Lower lobe of right lung (tissue), 2 donors: Measurements from ENCODE around the gene CRHBP. TPM values are rescaled to one million over a fixed set of nuclear protein-coding genes. Genes with fewer than 3 reads are reported as not detected.

Source experiments
- ATAC-seq, 2 donors: fragments of 200-7000 bp; cut with Tn5 transposase; one replicate each; pipeline ENCODE4 v1.9.1; 2020 to 2022; ENCODE audit warnings: mild to moderate bottlenecking in 2 of 2, moderate library complexity in 2 of 2
- DNase-seq: peaks from one replicate; pipeline ENCODE4 v3.0.0-alpha.2; 2020
- H3K27ac ChIP-seq: fragments of 200-600 bp; one replicate; pipeline ENCODE4 v1.8.0; 2022
- H3K27me3 ChIP-seq: fragments of 200-600 bp; one replicate; pipeline ENCODE4 v1.8.0; 2022; ENCODE audit warnings: low read depth
- H3K36me3 ChIP-seq: fragments of 200-600 bp; one replicate; pipeline ENCODE4 v1.8.0; 2022; ENCODE audit warnings: mild to moderate bottlenecking
- H3K4me1 ChIP-seq: fragments of 200-600 bp; one replicate; pipeline ENCODE4 v1.8.0; 2022
- H3K4me3 ChIP-seq: fragments of 200-600 bp; one replicate; pipeline ENCODE4 v1.8.0; 2022; ENCODE audit warnings: mild to moderate bottlenecking
- H3K9me3 ChIP-seq: fragments of 200-600 bp; one replicate; pipeline ENCODE4 v1.8.0; 2022
- intact Hi-C: fragments of 100-400 bp; cut with DNase I; formaldehyde crosslinking; loops from one replicate; pipeline ENCODE4 v1.11.0; 2022
- total RNA-seq: library from RNA; stranded (reverse); fragmentation: NEBNext Ultra II Directional; extraction: Animal tissue kit (Norgen Biotek cat#: 25700); gene quantifications from one replicate; pipeline ENCODE4 v1.2.1, GENCODE V29; 2021
- TF ChIP-seq, protein P1 (sequence below): fragments of 200-600 bp; IDR thresholded peaks from one replicate; pipeline ENCODE4 v1.8.0; 2022; ENCODE audit warnings: antibody characterized with exemption, mild to moderate bottlenecking
- donor health status: DM: no; HTN: yes; CAD: no; lungs with severe emphysema.

CRHBP gene
- total RNA-seq, 1 donor from 2014 or later, result 0.53 TPM

DNA sequence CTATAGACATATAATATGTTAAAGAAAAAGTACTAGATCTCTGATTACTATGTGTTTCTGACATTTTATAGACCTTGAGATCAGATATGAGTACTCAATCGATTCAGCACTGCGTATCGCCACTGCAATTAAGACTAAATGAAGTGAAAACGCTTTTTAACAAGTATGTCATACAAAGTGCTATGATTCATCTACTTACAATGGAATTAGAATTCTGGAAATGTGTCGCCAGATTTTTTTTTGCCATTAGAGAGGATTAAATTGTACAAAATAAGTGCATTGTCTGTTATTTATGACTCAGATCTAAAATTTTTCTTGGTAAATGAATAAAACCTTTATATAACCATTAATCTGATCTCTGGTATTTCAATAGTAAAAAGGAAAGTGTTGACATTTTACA lies 57.4 kb downstream of the CRHBP start:
- intact Hi-C loops, result no loop called here
- Histone ChIP-seq H3K9me3 (no peaks in the 10 kb centered on the region), H3K4me3 (no peak overlapping the region), H3K36me3 (no peaks in the 10 kb centered on the region), H3K4me1 (no peaks in the 10 kb centered on the region), H3K27ac (no peak overlapping the region), H3K27me3 (no peaks in the 10 kb centered on the region)
- TF ChIP-seq, protein P1, sequence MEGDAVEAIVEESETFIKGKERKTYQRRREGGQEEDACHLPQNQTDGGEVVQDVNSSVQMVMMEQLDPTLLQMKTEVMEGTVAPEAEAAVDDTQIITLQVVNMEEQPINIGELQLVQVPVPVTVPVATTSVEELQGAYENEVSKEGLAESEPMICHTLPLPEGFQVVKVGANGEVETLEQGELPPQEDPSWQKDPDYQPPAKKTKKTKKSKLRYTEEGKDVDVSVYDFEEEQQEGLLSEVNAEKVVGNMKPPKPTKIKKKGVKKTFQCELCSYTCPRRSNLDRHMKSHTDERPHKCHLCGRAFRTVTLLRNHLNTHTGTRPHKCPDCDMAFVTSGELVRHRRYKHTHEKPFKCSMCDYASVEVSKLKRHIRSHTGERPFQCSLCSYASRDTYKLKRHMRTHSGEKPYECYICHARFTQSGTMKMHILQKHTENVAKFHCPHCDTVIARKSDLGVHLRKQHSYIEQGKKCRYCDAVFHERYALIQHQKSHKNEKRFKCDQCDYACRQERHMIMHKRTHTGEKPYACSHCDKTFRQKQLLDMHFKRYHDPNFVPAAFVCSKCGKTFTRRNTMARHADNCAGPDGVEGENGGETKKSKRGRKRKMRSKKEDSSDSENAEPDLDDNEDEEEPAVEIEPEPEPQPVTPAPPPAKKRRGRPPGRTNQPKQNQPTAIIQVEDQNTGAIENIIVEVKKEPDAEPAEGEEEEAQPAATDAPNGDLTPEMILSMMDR, result no peak
- DNase-seq, result no peak
- no peak for ATAC-seq

DNA sequence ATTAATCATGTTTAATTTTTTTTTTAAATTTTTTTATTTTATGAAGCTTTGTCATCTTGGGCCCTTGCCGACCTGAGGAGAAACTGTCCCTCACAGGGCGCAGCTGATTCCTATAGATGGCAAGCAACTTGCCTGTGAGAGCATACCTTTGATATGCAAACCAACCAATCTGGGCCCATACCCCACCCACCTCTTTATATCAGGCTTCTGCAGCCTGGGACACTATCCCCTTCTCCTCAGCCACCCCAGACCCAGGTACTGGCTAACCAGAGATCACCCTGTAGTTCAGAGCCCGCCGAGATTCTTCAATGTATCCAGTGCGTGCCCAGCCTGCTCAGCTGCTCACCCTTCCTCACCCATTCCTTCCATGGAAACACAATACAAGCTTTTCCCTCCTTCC lies 58.7 kb downstream of the CRHBP start:
- Histone ChIP-seq H3K27ac (no peak overlapping the region), H3K27me3 (no peaks in the 10 kb centered on the region), H3K4me3 (no peak overlapping the region), H3K4me1 (no peaks in the 10 kb centered on the region), H3K9me3 (no peaks in the 10 kb centered on the region), H3K36me3 (no peaks in the 10 kb centered on the region)
- DNase-seq (no peak), ATAC-seq (no peak)
- intact Hi-C loops, result no loop called here
- TF ChIP-seq, protein P1, result no peak

DNA sequence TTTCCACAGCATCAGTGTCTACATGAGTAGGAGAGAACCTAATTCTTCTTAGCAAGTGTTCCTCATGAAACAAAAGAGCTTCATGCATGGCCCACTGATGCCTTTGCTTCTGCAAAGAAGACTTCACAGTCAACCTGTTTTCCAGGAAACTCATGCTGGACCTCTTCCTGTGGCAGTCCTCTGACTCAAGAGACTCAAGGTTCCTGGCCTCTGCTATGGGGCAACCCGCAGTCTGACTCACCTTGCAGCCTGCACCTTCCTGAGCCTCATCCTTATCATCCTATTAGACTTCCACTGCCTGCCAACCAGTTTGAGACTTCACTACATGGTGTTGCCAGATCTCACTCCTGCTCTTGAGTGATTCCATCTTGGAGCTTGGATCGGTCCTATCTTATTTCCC lies 59.8 kb downstream of the CRHBP start:
- Histone ChIP-seq H3K27ac (no peak overlapping the region), H3K9me3 (no peaks in the 10 kb centered on the region), H3K36me3 (no peaks in the 10 kb centered on the region), H3K4me3 (no peak overlapping the region), H3K27me3 (no peaks in the 10 kb centered on the region), H3K4me1 (no peaks in the 10 kb centered on the region)
- ATAC-seq, result no peak
- TF ChIP-seq, protein P1, result no peak
- intact Hi-C loops, result no loop called here
- DNase-seq, result no peak

DNA sequence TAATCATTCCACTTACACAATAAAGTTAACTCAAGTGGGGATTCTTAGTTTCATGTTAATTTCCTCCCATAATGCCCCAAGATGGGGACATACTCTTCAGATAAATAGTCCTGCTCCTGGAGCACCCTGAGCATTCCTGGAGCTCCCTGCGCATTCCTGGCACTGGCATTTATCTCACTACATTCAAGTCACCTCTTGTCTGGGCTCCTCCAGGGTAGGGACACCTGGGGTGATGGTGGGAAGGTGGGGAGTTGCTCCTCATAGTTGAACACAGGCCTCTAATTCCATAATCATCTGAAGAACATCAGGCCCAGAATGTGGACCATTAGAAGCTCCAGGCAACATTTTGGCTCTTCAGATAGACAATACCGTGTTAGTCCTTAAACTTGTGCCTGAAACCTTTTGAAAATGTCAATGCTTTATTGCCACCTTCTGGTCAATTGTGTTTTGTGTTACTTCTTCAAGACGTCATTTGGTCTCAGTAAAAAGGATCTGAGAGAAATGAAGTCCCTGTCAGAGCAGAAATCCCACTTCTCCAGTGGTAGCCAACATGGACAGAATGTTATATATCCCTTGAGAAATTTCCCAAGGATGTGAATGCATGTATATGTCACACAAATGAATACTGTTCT lies 63.2 kb downstream of the CRHBP start:
- DNase-seq (no peak), ATAC-seq (peak in 1 of 2 donors; percentile 33)
- H3K27me3 ChIP-seq, result peaks cover under 1% of the 10 kb centered on the region
- no peaks in the 10 kb centered on the region for H3K4me1 ChIP-seq
- no peaks in the 10 kb centered on the region for H3K9me3 ChIP-seq
- no peaks in the 10 kb centered on the region for H3K36me3 ChIP-seq
- no peak overlapping the region for H3K4me3 ChIP-seq
- TF ChIP-seq, protein P1, result peak; percentile 28
- intact Hi-C loops, result no loop called here
- H3K27ac ChIP-seq, result no peak overlapping the region

DNA sequence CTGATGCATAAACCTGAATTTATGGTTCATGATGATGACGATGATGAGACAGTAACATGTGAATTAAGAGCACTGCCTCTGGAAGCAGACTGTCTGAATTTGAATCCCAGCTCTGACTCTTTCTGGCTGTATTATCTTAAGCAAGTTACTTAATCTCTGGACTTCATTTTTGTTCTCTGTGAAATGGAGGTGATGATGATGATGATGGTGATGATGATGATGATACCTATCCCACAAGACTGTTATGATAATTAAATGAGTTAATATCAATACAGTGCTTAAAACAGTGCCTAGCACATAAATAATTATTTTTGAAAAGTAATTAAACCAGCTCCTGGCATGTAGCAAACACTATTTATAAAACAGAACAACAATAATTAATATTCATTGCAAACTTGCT lies 64.1 kb downstream of the CRHBP start:
- Histone ChIP-seq H3K27ac (no peak overlapping the region), H3K4me3 (no peak overlapping the region), H3K9me3 (no peaks in the 10 kb centered on the region), H3K4me1 (no peaks in the 10 kb centered on the region), H3K36me3 (no peaks in the 10 kb centered on the region), H3K27me3 (peaks cover 6% of the 10 kb centered on the region)
- TF ChIP-seq, protein P1, result no peak
- DNase-seq (no peak), ATAC-seq (no peak)
- intact Hi-C loops, result no loop called here
